NCI-H2029 treated with DMSO at 0.1 percent for 48 hours (cell line): ENCODE data around the gene ATG101.

ENCODE experiments used
- DNase-seq: peaks from one replicate; lab custom pipeline; 2025; lab: John Stamatoyannopoulos, UW

The ATG101 gene

GRCh38 chr12:52079576-52080402 lies 10.0 kb downstream of the ATG101 start, which contains the start of gene SMIM41:
Gene SMIM41, plus strand, starts transcription at chr12:52079704. Its CDS starts 76 bp downstream, at chr12:52079780.
- DNase-seq = no peak

DNA sequence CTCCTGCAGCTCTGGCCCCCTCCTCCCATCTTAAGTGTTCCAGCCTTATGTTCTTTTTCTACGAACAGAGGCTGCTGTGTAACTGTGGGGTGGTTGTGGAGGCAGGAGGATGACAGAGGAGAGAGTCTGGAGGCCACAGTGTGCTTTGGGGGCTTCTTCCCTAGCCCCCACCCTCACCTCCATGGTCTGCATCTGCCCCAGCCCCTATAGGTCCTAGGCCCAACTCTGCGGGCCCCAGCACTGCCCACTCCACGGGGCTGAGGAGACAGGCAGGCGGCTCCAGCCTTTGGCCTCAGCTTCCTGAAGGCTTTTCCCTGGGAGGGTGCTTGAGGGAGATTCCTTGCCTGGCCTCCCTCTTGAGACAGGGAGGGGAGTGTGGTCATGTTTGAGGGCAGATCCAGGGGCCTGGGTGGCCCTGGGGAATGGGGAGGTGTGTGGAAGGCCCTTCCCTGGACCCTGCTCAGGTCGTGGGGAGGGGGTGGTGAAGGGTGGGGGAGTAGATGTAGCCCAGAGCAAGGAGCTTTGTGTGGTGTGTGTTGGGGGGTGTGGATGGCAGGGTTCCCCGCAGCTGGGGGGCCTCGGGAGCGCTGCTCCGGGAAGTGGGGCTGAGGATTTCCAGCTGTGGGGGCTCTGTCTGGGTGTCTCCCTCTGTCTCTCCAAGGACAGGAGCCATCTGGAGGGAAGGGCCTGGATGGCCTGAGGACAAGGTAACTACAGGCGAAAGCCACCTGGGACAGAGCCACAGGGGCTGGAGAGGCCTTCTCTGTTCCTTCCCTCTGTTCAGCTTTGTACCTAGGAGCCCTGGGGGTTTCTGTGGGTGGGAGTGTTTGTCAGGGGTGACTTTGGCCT lies 10.8 kb downstream of the ATG101 start:
- DNase-seq = no peak

DNA sequence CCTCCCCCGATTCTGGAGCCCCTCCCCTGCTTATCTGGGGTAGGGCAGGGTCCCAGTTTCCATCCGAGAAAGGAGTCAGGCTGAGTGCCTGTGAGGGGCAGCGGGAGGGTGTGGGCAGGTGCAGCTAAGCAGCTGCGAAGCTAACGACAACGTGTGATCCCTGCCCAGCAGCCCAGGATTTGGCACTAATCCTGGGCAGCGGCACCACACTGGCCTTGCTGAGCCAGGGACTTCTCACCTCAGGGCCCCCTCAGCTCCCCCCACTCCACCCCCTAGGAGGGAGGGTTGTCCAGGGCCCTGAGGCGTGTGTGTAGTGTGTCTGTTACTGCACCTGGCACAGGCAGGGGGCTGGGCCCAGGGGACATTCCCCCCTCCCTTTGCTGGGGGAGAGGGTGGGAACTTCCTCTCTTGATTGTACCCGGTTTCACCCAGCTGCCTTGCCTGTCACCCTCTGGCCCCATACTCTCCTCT lies 11.5 kb downstream of the ATG101 start:
- peak; percentile 45 for DNase-seq

DNA sequence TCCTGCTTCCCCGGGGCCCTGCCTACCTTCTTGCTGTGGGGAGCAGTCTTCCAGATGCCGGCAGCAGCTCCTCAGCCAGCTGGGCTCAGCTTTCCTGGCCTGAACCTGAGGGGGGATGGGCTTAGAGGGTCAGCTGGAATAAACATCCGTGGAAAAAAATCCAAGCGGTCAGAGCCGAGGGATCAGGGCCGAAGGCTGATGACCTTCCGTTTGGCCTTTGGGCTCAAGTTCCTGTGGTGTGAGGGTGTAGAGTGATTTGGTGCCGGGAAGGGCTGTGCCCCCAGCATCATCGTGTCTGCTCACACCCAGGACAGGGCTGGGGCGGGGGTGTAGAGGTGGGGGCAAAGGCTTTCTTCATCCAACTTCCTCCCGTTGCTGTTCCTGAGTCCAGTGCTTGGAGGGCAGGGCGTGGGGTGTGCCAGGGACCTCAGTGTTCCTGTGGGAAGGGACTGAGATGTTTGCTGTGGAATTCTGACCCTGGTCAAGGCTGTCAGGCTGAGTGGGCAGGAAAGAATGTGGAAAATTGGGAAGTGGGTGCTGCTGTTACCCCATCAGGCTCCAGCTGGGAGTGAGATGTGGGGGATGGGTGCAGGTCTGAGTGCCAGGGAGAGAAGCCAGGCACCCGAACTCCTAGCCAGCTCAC lies 12.4 kb downstream of the ATG101 start:
- DNase-seq = no peak

DNA sequence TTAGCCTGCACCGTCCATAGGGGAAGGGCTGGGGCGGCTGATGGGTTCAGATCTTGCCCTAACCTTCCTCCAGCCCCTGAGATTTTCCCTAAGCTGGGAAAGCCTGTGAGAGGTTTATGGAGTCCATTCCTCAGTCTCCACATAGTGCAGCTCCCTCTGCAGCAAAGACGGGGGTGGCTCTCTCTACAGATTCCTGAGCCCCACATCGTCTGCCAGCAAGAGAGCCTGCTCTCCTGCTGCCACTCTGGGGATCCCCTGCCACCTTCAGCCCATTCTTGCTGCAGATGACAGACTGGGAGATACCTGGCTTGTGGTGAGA lies 12.8 kb downstream of the ATG101 start:
- no peak for DNase-seq

DNA sequence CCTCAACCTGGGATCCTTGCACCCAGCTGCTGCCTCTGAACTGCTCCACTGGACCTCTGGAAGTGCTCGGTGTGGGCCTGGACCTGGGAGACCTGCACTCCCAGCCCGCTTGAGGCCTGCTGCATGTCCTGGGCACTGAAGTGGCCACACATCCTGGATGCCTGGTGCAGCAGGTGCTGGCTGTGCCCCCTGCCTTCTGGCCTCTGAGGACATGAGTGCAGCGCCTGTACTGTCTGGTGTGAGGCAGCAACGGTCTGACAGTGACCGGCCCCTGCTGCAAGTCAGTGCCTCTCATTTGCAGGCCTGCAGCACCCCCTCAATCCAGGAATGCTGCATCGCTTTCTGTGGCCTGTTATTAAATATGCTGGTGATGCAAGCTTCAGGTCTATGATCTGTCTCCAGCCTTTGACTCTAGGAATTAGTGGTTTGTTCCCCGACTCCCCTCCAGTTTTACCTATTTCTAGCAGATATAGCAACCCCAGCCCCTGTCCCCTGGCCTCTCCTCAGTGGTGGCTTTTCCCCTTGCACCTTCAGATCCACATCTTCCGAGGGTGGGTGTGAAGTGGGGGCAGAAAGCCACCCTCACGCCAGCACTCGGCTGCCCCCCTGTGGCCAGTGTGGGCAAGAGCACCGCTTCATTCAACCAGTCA lies 13.3 kb downstream of the ATG101 start:
- DNase-seq = peak; percentile 48

DNA sequence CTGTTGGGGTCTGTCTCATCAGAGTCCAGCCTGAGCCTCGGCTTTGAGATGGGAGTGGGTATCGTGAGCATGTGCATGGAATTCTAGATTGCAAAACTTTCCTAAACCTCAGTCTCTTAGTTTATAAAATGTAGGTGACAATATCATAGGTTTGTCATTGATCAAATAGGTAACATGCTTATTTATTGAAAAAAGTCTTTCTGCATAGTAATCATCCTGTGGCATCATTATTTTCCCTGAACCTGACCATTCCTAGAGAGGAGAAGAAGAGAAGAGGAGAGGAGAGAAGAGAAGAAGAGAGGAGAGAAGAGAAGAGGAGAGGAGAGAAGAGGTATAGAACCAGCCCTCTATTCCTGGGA lies 13.8 kb downstream of the ATG101 start:
- DNase-seq = no peak

DNA sequence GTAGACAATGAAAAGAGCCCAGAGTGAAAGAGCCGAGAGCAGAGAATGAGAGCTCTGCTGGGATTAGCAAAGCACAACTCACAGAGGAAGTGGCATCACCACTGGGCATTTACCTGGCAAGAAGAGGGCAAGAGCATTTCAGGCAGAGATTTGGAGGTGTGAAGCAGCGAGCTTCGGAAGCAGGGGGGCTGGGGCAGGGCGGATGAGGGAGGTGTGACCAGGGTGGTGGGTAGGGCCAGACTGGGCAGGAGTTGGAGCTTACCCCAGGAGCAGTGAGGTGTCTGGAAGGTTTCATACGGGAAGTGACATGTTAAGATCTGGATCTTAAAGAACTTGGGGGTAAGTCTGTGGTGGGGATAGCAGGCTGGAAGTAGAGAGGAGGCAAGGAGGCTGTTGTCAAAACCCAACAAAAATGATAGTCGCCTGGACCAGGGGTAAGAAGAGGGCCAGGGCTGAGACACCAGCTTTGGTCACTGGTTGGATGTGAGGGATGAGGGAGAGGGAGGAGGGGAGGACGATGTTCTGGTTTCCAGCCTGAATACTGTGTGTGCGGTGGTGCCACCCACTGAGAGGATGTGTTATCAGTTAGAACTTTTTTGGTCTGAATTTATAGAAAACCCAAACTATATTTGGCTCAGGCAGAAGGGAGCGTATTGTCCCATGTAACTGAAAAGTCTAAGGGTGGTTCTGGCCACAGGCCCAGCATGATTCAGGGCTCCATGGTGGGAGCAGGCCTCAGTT lies 14.9 kb downstream of the ATG101 start:
- no peak for DNase-seq

DNA sequence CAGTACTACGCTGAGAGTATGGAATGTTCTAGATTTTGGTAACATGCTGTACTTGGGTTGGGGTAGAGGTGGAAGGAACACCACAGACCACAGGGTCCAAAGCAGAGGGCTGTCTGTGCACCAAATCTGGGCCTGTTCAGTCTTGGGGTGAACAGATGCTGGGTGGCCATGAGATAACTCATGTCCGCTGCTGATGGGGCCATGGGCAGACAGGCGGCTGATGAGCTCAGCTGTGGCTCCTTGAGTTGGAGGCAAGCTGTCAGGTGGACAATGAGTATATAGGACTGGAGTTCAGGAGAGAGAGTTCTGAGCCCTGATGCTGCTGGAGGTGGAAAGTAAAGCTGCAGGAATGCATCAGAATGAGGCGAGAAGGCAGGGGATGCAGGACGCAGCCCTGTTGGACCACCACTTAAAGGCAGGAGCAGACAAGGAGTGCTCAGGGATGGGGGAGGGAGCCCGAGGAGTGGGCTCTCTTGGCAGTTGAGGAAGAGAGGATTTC lies 16.0 kb downstream of the ATG101 start:
- DNase-seq = no peak

- DNase-seq = no peak
Measured at GRCh38 chr12:52086366-52086765, 16.6 kb downstream of the ATG101 start.

DNA sequence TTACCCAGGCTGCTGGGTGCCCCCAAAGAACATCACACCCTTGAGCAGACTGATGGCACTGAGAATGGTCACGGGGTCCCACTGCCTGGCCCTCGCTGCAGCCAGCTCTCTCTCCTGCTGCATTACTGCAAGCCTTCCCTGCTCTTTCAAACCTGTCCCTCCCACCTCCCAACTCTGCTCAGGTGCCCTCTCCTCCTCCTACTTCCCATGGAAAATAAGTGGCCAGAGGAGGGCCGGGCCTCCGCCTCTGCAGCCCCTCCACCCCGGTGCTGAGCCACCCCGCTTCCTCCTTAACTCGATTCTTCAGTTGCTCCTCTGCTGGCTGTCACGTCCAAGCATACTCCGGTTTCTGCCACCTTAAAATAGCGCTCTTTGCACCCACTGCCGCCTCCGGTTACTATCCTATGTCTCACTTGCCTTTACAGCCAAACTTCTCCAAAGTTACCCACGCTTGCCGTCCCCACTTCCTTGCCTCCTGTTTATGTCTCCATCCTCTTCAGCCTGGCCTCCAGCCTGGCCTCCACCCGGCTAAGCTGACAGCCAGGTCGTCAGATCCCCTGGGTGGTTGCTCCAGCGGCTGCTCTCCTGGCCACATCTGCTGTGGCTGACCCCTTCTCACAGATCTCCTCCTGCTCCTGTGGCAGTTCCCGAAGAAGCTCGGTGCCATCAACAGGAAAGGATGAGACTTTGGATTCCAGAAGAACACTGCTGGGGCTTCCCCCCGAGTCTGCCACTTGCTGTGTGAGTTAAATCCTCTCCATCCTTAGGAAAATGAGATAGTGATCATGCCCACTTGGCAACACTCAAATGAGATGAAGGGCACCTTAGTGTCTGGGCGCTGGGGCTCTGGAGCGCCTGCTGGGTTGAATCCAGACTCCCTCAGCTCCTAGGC lies 17.4 kb downstream of the ATG101 start:
- DNase-seq = no peak

GRCh38 chr12:52087961-52088820 lies 18.4 kb downstream of the ATG101 start:
- DNase-seq = no peak

DNA sequence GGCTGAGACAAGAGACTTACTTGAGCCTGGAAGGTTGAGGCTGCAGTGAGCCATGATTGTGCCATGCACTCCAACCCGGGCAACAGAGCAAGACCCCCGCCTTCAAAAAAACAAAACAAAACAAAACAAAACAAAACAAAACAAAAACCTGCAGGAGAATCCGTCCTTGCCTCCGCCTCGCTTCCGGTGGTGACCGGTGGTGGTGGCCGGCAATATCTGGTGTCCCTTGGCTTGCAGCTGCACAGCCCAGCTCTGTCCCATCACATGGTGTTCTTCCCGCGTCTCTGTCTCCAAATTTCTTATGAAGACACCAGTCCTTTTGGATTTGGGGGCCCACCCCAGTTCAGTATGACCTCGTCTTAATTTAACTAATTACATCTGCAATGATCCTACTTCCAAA lies 19.7 kb downstream of the ATG101 start:
- no peak for DNase-seq

GRCh38 chr12:52090291-52090690 lies 20.5 kb downstream of the ATG101 start:
- DNase-seq = no peak

- no peak for DNase-seq
Measured at GRCh38 chr12:52091061-52091460, 21.3 kb downstream of the ATG101 start.

GRCh38 chr12:52091869-52092268 lies 22.1 kb downstream of the ATG101 start:
- no peak for DNase-seq

DNA sequence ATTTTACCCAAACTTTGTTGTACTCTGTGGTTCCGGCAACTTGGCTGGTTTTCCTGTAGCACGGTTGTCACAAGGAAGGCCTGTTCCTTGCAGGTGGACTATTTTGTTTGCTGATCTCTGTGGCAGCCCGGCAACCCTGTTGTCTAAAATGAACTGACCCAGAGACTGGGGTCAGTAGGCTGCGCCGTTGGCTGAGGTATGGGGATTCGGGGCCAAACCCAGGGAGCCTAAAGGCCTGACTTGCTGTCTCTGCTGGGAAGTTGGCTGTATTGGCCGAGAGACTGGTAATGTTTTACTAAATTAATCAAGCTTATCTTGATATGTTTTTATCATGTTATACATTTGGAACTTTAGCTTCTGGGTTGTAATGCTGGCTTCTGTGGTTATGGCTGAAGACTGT lies 23.6 kb downstream of the ATG101 start:
- no peak for DNase-seq

DNA sequence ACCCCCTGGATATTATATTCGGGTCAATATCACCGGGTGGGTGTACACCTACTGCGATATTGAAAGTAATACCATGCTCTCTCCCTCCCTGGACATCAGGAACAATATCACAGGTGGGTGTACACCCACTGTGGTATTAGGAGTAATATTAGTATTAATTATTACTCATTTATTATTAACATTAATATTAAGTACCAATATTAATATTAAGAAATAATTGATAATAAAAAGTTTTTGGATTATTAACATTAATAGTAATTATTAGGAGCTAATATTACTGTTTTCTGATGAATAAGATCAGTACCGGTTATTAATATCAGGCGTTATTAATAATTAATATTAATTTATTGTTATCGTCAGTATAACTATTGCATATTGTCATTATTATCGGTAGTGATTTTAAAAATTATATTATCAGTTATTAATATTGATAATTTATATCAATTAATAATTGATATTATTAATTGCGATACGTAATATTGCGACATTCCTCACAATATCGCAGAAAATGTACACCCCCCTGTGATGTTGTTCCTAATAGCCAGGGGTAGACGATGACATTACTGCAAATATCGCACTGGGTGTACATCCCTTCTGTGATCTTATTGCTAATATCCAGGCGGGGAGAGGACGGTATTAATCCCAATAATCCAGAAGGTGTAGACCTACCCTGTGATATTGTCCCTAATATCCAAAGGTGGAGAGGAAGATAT lies 26.7 kb downstream of the ATG101 start:
- DNase-seq = no peak
